NCI-H2227 (cell line): ENCODE measurements around the gene HIGD2A.

Experiments used
- DNase-seq: peaks from one replicate; lab custom pipeline; 2025; ENCODE audit not compliant: unreplicated experiment; lab: John Stamatoyannopoulos, UW

HIGD2A gene

GRCh38 chr5:176368726-176369125, 19.8 kb upstream of the HIGD2A start:
- DNase-seq, result no peak

DNA sequence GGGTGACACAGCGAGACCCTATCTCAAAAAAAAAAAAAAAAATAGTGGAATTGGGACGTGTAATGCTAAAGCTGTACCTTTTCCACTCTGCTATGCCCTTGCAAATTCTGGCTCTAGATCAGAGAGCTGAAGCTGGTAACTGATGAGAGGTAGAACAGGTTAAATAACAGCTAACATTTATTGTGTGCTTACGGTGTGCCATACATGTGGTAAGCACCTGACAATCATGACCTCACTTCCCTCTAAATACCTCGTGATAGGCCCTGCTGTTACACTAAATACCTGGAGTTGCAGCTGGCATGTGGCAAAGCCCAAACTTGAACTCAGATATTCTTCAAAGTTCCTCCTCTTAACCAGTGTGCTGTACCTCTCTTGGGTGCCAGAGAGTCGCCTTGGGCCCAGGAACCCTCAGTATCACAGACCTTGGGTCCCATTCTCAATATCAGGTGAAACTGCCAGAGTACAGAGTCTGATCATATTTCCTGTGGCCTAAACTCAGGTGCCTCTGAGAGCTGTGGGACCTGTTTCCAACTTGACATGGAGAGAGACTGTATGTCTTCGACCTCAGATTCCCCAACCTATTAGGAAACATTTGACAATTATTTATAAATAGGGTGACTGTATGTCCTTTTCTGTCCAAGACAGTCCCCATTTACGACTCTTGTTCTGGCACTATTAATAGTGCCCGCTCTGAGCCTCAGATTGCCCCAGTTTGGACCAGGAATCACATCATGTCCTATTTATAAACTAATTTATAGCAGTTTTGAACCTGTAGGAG, 18.4 kb upstream of the HIGD2A start:
- no peak for DNase-seq

GRCh38 chr5:176371621-176372539, 16.7 kb upstream of the HIGD2A start:
- no peak for DNase-seq

DNA sequence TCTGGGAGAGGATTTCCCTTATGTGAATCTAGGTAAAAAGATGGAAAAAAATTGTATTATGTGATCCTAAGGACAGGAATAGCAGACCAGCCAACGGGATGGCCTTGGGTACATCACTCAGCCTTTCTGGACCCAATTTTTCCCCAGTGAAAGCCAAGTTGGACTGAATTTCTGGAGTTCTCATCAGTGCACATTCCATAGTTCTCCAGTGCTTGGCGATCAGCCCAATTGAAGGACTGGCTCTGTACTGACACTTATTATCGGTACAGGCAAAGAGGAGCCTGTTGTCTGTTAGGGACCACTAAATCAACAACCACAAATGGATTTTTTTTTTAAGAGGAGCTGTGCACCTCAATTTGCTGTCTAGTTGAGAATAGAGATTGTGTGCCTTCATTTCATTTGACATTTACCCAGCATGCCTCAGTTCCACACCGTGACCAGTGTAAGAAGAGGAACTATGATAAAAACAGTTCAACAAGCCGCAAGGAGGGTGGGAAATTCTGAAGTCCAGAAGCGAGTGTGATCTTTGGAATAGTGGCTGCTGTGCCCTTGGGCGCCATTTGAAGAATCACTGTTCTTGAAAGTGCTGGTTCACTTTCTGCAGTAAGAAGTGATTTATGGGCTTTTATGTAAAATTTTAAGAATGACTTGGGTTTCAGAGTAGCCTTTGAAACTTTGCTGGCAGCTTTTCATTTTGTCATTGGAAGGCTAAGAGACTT, 15.3 kb upstream of the HIGD2A start:
- no peak for DNase-seq

- DNase-seq, result no peak
Measured at GRCh38 chr5:176379881-176380280, 8.7 kb upstream of the HIGD2A start.

DNA sequence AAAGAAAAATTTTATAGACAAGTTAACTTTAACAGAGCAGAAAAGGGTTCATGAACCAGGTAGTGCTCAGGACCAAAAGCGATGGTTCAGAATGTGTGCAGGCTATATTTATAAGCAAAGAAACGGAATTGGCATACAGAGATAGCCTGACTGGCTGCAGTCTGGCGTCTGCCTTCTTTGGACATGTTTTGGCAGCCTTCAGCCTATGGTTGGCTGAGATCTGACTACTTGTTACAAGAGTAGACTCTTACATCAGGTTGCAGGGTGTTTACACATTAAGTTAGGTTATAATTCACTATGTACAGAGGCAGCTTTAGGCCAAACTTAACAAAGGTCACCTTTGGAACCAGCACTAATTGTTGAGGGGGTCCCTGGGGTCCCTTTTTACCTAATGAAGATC, 7.1 kb upstream of the HIGD2A start:
- no peak for DNase-seq

DNA sequence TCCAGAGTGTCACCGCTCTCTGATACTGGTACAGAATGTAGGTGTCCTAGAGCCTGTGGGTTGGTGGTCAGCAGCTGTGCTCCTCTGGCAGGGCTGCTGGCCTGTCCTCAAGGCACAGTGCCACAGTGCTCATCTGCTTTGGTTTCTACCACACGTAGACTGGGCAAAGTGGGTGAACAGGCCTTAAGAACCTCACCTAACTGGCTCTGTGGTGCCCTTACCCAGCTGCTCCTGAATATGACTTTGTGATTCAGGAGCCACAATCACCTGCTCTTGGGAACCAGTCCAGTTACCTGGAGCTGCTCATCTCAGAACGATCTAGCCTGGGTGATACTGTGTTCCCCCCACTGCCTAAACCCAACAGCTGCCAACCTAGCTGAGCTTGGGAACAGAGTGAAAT, 6.6 kb upstream of the HIGD2A start:
- DNase-seq, result no peak

GRCh38 chr5:176382721-176383120, 5.8 kb upstream of the HIGD2A start:
- DNase-seq, result no peak

DNA sequence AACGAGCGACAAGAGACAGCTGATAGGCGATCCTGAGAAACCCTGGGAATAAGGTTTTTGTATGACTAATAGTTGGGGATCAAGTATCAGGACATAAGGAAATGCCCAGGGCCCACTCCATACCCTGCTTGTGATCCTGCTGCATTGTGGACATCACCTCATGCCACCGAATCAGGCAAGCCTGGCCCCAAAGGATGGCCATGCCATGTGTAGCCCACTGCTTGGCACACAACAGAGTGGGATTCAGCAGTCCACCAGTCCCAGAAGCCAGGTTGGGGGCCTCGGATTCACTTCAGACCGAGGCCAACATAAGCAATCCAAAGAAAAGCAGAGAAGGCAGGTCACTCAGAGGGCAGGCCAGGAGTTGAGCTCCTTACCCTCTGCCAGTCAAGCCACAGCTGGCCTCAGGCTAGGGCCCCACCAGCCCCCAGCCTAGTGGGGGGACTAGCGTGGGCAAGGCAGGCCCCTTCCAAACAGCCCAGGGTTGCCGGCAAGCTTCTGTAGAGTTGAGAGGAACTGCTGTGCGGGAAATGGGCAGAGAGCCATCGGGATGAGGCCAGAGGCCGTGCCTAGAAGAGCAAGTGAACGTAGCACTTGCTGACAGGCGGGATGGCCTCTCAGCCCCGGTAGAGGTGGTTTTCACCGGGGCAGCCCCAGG, 5.2 kb upstream of the HIGD2A start:
- DNase-seq, result no peak

GRCh38 chr5:176383961-176384360, 4.6 kb upstream of the HIGD2A start:
- no peak for DNase-seq

GRCh38 chr5:176384366-176384930, 4.1 kb upstream of the HIGD2A start:
- DNase-seq, result no peak

GRCh38 chr5:176384991-176385390, 3.6 kb upstream of the HIGD2A start:
- no peak for DNase-seq

- no peak for DNase-seq
Measured at GRCh38 chr5:176386491-176386890, 2.1 kb upstream of the HIGD2A start.

- no peak for DNase-seq
Measured at GRCh38 chr5:176387384-176387925, 1.1 kb upstream of the HIGD2A start.

GRCh38 chr5:176388003-176388443, 528 bp upstream of the HIGD2A start:
- peak; percentile 34 for DNase-seq

DNA sequence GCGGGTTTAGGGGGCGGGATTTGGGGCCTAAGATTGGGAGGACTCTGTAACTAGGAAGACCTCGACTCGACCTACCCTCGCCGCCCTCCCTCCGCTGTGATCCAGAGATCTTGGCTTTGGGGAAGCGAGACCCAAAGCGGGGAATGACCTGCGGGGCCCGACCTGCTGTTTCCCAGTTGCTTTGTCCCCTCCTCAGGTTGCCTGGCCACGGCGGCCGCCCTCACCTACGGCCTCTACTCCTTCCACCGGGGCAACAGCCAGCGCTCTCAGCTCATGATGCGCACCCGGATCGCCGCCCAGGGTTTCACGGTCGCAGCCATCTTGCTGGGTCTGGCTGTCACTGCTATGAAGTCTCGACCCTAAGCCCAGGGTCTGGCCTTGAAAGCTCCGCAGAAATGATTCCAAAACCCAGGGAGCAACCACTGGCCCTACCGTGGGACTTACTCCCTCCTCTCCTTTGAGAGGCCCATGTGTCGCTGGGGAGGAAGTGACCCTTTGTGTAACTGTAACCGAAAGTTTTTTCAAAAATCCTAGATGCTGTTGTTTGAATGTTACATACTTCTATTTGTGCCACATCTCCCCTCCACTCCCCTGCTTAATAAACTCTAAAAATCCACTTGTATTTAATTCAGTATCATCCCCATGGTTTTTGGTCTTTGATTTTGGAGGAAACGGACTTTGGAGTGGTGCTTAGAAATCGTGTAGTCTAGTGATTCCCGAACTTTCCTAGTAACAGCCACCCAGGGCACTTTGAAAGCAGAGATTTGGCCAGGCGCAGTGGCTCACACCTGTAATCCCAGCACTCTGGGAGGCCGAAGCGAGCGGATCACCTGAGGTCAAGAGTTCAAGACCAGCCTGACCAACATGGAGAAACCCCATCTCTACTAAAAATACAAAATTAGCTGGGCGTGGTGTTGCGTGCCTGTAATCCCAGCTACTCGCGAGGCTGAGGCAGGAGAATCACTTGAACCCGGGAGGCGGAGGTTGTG, 878 bp downstream of the HIGD2A start:
- DNase-seq, result no peak

DNA sequence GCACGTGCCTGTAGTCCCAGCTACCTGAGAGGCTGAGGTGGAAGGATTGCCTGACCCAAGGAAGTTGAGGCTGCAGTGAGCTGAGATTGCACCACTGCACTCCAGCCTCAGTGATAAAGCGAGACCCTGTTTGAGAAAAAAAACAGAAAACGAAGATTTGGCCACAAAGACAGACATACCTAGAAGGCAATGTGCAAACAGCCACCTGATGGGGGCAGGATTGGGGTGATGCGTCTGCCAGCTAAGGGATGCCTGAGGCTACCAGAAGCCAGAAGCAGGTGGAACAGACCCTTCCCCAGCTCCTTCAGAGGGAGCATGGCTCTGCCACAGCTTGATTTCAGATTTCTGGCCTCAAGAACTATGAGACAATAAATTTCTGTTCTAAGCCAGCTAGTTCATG, 2.9 kb downstream of the HIGD2A start:
- DNase-seq, result no peak

DNA sequence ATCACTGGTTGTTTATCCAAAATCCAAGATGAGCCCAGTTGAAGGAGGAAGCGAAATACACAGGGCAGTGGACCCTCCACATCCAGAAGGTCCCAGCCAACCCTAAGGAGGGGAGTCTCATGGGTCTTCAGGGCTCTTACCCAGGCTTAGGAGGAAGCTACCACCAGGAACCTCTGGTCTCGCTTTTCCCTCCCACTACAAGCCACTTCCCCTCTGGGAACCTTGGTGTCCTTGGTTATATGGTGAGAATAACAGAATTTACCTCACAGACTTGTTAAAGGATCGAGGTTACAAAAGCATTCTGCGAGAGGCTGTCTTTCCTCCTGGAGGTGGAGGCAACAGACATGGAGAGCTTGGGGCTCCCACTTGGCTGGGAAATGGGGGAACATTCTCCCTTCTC, 3.4 kb downstream of the HIGD2A start:
- DNase-seq, result no peak

GRCh38 chr5:176392526-176392925, 4.0 kb downstream of the HIGD2A start:
- DNase-seq, result no peak
